Effector memory CD4-positive, alpha-beta T cell (primary cell): Measurements from ENCODE around the gene LILRB3.
A peak's percentile ranks its signal among the peaks of the same experiment; 100 is the strongest.
"Not testable (repeated sequence)": the region's sequence is repeated elsewhere in the genome, so short reads cannot be mapped to it uniquely, and the experiment has no call there.

ENCODE experiments used
- DNase-seq, 3 donors: peaks; one replicate each; pipeline ENCODE4 v3.0.0-alpha.2; 2020
- H3K27ac ChIP-seq: 2 replicates; pipeline ENCODE4 v1.7.0; 2013; ENCODE audit warnings: mild to moderate bottlenecking, low read length, moderate library complexity; ENCODE audit not compliant: insufficient read depth, poor library complexity, severe bottlenecking
- H3K27me3 ChIP-seq: replicated peaks from 2 replicates; pipeline ENCODE4 v1.7.0; 2013; ENCODE audit warnings: mild to moderate bottlenecking, low read length; ENCODE audit not compliant: insufficient read depth, control insufficient read depth, poor library complexity, severe bottlenecking
- H3K36me3 ChIP-seq: 2 replicates; pipeline ENCODE4 v1.7.0; 2013; ENCODE audit warnings: mild to moderate bottlenecking, low read length, moderate library complexity; ENCODE audit not compliant: control insufficient read depth, insufficient read depth
- H3K4me1 ChIP-seq: 2 replicates; pipeline ENCODE4 v1.7.0; 2013; ENCODE audit warnings: low read length, mild to moderate bottlenecking; ENCODE audit not compliant: control insufficient read depth, insufficient read depth, poor library complexity, severe bottlenecking
- H3K4me3 ChIP-seq: 2 replicates; pipeline ENCODE4 v1.7.0; 2013; ENCODE audit warnings: low read length, low read depth, mild to moderate bottlenecking; ENCODE audit not compliant: insufficient read depth, poor library complexity, severe bottlenecking
- H3K9me3 ChIP-seq: 2 replicates; pipeline ENCODE4 v1.7.0; 2013; ENCODE audit warnings: mild to moderate bottlenecking, low read length, moderate library complexity; ENCODE audit not compliant: control insufficient read depth

LILRB3 gene

DNA sequence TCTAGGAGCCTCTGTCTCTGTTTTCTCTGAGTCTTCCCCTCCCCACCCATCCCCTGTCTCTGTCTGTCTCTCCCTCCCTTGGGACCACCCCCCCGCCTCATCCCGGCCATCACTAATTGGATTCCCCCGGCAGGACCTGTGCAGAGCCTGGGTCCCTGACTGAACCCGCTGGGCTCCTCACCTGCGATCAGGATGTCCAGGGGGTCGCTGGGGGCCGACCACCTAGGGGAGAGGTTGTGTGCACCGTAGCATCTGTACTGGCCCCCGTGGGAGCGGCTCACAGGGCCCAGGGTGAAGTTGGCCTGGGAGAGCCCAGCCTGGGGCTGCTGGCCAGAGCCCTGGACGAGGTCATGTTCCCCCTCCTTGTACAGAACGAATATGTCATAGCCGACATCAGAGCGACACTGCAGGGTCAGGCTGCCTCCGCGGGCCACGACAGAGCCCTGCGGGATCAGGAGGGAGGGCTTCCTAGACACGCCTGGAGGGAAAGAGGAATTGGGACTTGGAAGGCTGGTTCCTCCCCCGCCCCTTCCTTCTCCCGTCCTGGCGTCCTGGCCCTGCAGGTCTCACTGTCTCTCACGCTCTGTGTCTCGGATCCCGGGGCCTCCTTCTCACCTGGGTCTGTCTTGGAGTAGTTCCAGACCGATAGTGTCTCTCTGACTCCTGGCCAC lies 32.4 kb upstream of the LILRB3 start:
- no peaks in the 10 kb centered on the region for H3K27me3 ChIP-seq

DNA sequence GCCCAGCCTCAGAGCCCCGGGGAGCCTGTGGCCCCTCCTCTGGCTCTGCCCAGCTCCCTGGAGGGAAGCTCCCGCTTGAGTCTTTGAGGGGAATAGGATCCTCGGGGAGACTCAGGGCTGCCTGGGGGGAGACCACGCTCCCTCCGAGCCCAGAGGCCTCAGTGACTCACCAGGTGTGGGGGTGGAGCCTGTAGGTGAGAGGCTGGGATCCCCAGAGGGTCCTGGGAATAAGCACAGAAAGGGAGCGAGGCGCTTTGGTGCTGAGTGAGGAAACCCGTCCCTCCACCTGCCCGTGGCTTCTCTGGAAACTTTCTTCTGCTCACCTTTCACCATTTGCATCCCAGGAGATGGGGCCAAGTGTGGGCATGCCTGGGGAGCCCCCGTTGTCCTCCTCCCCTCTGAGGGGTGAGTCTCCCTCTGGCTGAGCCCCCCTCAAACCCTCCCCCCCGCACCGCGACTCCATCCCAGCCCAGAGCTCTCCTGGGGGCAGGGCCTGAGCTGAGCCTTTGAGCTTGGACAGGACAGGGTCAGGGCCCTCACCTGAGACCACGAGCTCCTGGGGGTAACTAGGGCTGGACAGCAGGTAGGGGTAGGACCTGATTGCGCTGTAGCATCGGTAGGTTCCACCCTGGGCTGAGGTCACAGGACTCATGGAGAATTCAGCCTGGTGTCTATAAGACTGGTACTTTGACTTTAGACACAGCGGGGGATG lies 31.5 kb upstream of the LILRB3 start:
- no peaks in the 10 kb centered on the region for H3K9me3 ChIP-seq
- H3K4me3 ChIP-seq: no peak overlapping the region
- H3K36me3 ChIP-seq: no peaks in the 10 kb centered on the region
- no peaks in the 10 kb centered on the region for H3K27me3 ChIP-seq
- no peaks in the 10 kb centered on the region for H3K4me1 ChIP-seq
- DNase-seq: no peak
- H3K27ac ChIP-seq: no peak overlapping the region

More for the DNA sequence above, 32.4 kb upstream of the LILRB3 start:
- H3K36me3 ChIP-seq: no peaks in the 10 kb centered on the region
- no peak overlapping the region for H3K4me3 ChIP-seq
- DNase-seq: no peak
- H3K27ac ChIP-seq: no peak overlapping the region
- no peaks in the 10 kb centered on the region for H3K9me3 ChIP-seq
- H3K4me1 ChIP-seq: no peaks in the 10 kb centered on the region

DNA sequence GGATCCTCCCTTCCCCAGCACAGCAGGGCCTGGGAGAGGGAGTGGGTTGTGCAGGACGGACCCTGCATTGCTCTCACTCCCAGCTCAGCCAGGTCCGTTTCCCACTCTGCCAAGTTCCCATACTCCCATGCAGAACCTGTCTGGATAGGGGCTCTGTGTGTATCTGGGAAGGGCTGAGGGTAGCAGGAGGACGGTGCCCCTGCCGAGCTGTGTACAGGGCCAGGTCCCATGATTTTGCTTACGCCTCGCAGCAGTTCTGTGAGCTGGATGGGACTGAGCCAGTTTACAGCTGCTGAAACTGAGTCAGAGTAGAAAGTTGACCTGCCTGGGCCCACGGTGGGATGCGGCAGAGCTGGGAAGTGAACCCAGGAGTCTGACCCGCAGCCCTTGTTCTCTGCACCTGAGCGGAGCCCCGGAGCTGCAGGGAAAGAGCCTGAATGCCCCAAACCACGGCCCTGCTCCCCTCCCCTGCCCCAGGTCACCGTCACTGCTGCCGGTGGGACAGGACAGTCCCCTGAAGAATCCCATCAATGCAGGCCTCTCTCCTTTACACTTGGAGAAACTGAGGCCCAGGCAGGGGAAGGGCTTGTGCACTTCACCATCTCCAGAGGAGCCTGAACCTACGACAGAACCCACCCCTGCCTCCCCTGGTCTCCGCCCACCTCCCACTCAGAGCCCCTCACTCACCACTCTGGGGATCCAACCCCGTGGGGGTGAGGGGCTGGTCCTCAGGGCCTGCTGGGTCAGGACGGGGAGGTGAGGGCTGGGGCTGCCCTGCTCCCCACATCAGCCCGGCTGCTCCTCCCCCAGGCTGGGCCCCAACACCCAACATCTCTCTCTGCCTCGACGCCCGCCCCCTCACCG lies 30.8 kb upstream of the LILRB3 start:
- DNase-seq: no peak
- H3K36me3 ChIP-seq: no peaks in the 10 kb centered on the region
- H3K4me3 ChIP-seq: no peak overlapping the region
- H3K27me3 ChIP-seq: no peaks in the 10 kb centered on the region
- no peak overlapping the region for H3K27ac ChIP-seq
- no peaks in the 10 kb centered on the region for H3K9me3 ChIP-seq
- H3K4me1 ChIP-seq: no peaks in the 10 kb centered on the region

DNA sequence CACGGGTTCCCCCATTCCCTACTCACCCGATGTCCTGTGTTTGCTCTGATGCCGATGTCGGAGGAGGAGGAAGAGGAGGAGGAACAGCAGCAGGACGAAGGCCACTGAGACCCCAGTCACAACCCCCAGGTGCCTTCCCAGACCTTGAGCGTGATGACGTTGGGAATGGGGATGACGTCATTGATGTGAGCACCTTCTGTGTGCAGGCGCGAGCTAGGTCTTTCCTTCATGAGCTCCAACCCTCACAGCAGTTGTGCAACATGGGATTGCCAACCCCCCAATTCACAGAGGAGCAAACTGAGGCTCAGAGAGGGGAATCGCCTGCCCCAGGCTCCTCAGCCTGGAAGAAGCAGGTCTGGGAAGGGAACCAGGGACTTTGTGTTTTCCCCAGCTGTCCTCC lies 30.0 kb upstream of the LILRB3 start:
- Histone ChIP-seq H3K27me3 (no peaks in the 10 kb centered on the region), H3K27ac (no peak overlapping the region), H3K9me3 (no peaks in the 10 kb centered on the region), H3K36me3 (no peaks in the 10 kb centered on the region), H3K4me1 (peaks cover 5% of the 10 kb centered on the region), H3K4me3 (no peak overlapping the region)
- no peak for DNase-seq

DNA sequence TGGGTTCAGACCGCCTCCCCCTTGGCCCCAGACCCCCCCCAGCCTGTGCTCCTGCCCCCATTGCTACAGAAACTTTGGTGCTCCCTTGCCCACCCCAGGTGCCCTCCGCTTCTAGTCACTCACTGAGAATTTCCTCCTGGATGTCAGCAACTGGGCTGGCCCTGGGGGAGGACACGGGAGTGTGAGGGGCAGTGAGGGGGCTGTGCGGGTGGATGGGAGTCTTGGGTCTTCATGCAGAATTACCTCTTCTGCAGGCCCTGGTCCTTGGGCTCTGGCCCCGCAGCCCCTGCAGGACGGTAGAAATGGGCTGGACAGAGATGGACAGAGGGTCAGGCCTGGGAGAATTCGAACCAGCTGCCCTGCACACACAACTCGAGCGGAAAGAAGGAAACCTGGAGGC lies 29.4 kb upstream of the LILRB3 start:
- Histone ChIP-seq H3K36me3 (no peaks in the 10 kb centered on the region), H3K27me3 (no peaks in the 10 kb centered on the region)

DNA sequence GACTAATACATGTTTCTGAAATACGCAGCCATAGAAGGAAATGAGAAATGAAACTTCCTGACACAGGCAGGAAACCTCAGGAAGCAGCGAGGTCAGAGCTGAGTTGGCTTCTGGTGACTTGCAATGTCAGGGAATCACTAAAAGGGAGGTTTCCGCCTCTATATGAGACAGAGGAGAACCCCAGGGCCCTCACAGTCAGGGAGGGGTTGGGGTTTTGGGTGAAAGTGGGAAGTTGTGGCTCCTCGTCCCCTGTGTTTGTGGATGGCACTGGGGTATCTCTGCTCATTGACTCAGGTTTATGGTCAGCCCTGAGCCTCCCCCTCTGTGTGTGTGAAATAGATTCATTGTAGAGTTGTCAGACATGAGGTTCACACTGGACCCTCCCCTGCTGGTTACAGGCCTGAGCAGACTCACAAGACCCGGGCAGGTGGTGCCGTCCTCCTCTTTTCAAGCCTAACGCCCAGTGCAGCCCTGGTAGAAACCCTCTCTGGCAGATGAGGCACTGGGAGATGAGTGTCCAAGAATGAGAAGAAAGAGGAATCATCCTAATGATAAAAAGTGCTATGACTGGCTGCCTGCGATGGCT lies 25.3 kb upstream of the LILRB3 start:
- no peaks in the 10 kb centered on the region for H3K9me3 ChIP-seq
- H3K27ac ChIP-seq: no peak overlapping the region
- H3K27me3 ChIP-seq: no peaks in the 10 kb centered on the region
- DNase-seq: no peak
- peaks cover 11% of the 10 kb centered on the region for H3K4me1 ChIP-seq
- no peaks in the 10 kb centered on the region for H3K36me3 ChIP-seq
- H3K4me3 ChIP-seq: peak overlapping the region; percentile 1

More for the DNA sequence above, 29.4 kb upstream of the LILRB3 start:
- no peak for DNase-seq
- H3K4me1 ChIP-seq: peaks cover 11% of the 10 kb centered on the region
- H3K27ac ChIP-seq: no peak overlapping the region
- no peaks in the 10 kb centered on the region for H3K9me3 ChIP-seq
- no peak overlapping the region for H3K4me3 ChIP-seq

- no peaks in the 10 kb centered on the region for H3K27me3 ChIP-seq
- H3K36me3 ChIP-seq: no peaks in the 10 kb centered on the region
- peak overlapping the region; percentile 1 for H3K4me3 ChIP-seq
- peaks cover 11% of the 10 kb centered on the region for H3K4me1 ChIP-seq
- no peak overlapping the region for H3K27ac ChIP-seq
- no peak for DNase-seq
- no peaks in the 10 kb centered on the region for H3K9me3 ChIP-seq
Measured at GRCh38 chr19:54247106-54247930, 24.5 kb upstream of the LILRB3 start.

GRCh38 chr19:54245936-54246335 lies 23.1 kb upstream of the LILRB3 start:
- peaks cover 11% of the 10 kb centered on the region for H3K4me1 ChIP-seq
- no peaks in the 10 kb centered on the region for H3K9me3 ChIP-seq
- H3K4me3 ChIP-seq: no peak overlapping the region
- no peak for DNase-seq
- H3K27me3 ChIP-seq: no peaks in the 10 kb centered on the region
- no peak overlapping the region for H3K27ac ChIP-seq
- no peaks in the 10 kb centered on the region for H3K36me3 ChIP-seq

DNA sequence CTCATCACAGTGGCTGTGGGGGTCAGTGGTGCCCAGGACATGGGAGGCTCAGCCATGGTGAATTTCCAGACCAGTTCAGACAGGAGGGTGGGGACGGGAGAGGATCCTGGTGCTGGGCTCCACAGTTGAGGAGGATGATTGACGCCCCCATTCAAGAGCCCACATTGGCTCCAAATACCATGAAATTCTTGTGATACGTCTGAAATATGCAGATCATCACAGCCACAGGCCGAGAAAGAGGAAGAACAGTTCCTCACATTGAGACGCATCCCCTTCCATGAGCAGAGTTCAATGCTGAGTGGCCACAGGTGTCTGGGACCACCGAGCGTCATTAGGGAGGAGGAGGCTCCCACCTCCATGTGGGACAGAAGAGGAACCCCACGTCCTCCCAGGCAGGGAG lies 21.0 kb upstream of the LILRB3 start:
- H3K9me3 ChIP-seq, H3K27ac ChIP-seq: not testable (repeated sequence)

More for the DNA sequence above, 21.0 kb upstream of the LILRB3 start:
- H3K4me1 ChIP-seq: peaks cover 11% of the 10 kb centered on the region
- not testable (repeated sequence) for H3K36me3 ChIP-seq, H3K27me3 ChIP-seq, DNase-seq, H3K4me3 ChIP-seq
